OCI-LY3 (cell line): ENCODE data around the gene SPATA24.

ENCODE experiments used
- CTCF ChIP-seq: fragments of 200-600, 300-600 bp; sonication (generic); IDR thresholded peaks from 2 replicates; pipeline ENCODE4 v1.5.1; 2014; ENCODE audit warnings: antibody characterized with exemption, low read length, low read depth
- EZH2phosphoT487 ChIP-seq: fragments of 200-600 bp; shearing (Covaris generic); IDR thresholded peaks from 2 replicates; pipeline ENCODE4 v1.6.1; 2018; ENCODE audit warnings: antibody characterized with exemption, mixed run types, low read depth

- TF ChIP-seq CTCF (no peak), EZH2phosphoT487 (no peak)
Measured at GRCh38 chr5:139391570-139392323, 12.1 kb downstream of the SPATA24 start.
